ENCODE measurements around the gene GSC.

Gene GSC

DNA sequence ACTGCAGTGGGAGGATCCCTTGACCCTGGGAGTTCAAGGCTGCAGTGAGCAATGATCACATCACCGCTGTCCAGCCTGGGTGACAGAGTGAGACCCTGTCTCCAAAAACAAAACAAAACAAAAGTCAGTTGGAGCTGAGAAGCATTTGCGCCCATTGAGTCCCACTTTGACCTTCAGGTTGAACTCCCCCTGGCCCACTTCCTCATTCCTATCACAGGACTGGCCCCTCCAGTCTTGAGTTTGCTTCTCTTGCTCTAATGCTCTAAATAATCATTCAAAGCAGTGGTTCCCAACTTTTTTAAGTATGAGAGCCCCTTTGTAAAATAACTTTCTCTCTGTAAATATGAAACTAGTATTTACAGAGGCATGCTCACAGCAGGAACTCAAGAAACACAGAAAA is 28.0 kb upstream of the GSC start:
- H3K27ac ChIP-seq = no peak overlapping the region
- no peaks in the 10 kb centered on the region for H3K27me3 ChIP-seq (replicated peaks)
- H3K4me3 ChIP-seq (ENCODE audit: low read depth, low read length) = no peak overlapping the region
- TF ChIP-seq, protein P1, sequence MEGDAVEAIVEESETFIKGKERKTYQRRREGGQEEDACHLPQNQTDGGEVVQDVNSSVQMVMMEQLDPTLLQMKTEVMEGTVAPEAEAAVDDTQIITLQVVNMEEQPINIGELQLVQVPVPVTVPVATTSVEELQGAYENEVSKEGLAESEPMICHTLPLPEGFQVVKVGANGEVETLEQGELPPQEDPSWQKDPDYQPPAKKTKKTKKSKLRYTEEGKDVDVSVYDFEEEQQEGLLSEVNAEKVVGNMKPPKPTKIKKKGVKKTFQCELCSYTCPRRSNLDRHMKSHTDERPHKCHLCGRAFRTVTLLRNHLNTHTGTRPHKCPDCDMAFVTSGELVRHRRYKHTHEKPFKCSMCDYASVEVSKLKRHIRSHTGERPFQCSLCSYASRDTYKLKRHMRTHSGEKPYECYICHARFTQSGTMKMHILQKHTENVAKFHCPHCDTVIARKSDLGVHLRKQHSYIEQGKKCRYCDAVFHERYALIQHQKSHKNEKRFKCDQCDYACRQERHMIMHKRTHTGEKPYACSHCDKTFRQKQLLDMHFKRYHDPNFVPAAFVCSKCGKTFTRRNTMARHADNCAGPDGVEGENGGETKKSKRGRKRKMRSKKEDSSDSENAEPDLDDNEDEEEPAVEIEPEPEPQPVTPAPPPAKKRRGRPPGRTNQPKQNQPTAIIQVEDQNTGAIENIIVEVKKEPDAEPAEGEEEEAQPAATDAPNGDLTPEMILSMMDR (IDR thresholded peaks at IDR 0.05; ENCODE audit: low read depth, low read length, missing control alignments) = no peak
- DNase-seq = no peak
- in situ Hi-C loops (cut with HindIII; ENCODE audit: low pct_ligation_motif_present, low sequenced_read_pairs) = no loop called here
- no peaks in the 10 kb centered on the region for H3K36me3 ChIP-seq (replicated peaks)

DNA sequence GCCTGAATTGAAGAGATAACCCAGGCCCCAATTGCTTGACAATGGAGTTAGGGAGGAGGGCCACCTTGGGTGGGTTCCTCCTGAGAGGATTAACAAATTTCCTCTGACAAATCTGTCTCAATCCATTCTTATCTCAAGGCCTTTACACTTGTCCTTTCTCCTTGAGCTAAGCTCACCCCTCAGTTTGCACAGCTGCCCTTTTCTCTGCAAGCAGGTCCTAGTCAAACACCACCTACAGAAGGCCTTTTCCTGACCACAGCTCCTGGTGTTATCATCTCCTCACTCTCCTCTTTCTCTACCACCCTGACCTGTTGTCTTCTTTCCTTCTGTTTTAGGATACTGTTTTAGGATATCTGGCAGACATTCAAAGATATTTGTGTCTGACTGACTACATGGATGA is 26.4 kb upstream of the GSC start:
- no peak for DNase-seq
- in situ Hi-C loops (cut with HindIII; ENCODE audit: low pct_ligation_motif_present, low sequenced_read_pairs) = no loop called here
- Histone ChIP-seq H3K27ac (no peak overlapping the region), H3K27me3 (replicated peaks) (no peaks in the 10 kb centered on the region), H3K4me3 (ENCODE audit: low read depth, low read length) (no peak overlapping the region), H3K36me3 (replicated peaks) (no peaks in the 10 kb centered on the region)
- TF ChIP-seq, protein P1 (IDR thresholded peaks at IDR 0.05; ENCODE audit: low read depth, low read length, missing control alignments) = no peak

DNA sequence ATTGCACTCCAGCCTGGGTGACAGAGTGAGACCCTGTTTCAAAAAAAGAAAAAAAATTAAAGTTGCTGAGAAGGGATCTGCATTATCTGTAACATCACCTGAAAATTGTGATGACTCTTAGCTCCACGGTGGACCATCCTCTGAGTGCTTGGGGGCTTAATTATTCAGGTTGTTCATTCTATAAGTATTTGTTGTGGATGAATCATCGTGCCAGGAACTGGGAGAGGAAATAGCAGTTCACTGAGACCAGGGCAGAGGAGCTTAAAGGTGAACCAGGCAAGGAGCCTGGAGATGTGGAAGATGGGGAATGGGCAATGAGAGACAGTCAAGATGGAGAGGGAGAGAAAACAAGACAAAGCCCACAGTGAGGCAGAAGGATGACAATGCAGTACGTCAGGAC is 25.5 kb upstream of the GSC start:
- TF ChIP-seq, protein P1 (IDR thresholded peaks at IDR 0.05; ENCODE audit: low read depth, low read length, missing control alignments) = no peak
- H3K4me3 ChIP-seq (ENCODE audit: low read depth, low read length) = no peak overlapping the region
- H3K27ac ChIP-seq = no peak overlapping the region
- DNase-seq = no peak
- in situ Hi-C loops (cut with HindIII; ENCODE audit: low pct_ligation_motif_present, low sequenced_read_pairs) = no loop called here
- no peaks in the 10 kb centered on the region for H3K27me3 ChIP-seq (replicated peaks)
- no peaks in the 10 kb centered on the region for H3K36me3 ChIP-seq (replicated peaks)

DNA sequence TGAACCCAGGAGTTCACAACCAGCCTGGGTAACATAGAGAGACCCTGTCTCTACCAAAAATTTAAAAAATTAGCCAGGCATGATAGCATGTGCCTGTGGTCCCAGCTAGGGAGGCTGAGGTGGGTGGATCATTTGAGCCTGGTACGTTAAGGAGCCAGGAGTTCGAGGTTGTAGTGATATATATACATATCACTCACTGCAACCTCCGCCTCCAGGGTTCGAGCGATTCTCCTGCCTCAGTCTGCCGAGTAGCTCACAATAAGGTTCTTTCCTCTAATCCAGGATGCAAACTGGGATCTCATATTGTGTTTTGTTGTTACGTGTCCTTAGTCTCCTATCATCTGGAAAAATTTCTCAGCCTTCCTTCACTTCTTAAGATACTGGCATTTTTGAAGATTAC is 24.0 kb upstream of the GSC start:
- in situ Hi-C loops (cut with HindIII; ENCODE audit: low pct_ligation_motif_present, low sequenced_read_pairs) = no loop called here
- no peak overlapping the region for H3K27ac ChIP-seq
- no peak for DNase-seq
- H3K4me3 ChIP-seq (ENCODE audit: low read depth, low read length) = no peak overlapping the region
- H3K36me3 ChIP-seq (replicated peaks) = no peaks in the 10 kb centered on the region
- TF ChIP-seq, protein P1 (IDR thresholded peaks at IDR 0.05; ENCODE audit: low read depth, low read length, missing control alignments) = no peak
- H3K27me3 ChIP-seq (replicated peaks) = no peaks in the 10 kb centered on the region

DNA sequence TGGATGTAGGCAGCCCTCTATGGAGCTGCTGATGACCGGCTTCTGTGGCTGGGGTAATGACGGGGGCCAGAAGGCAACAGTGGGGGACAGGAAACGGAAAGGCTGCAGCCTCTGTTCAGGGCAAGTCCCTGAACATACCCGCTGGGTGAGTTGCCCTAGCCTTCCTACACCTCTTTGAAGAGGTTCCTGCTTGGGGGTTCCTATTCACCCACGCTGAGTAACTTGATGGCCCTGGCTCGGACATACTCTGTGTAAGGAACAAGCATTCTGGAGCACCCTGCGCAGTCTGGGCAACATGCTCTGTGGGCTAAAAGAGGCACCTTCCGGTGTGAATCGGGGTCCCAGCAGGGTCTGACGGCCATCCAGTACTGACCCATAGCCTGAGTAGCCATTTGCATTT is 17.7 kb upstream of the GSC start:
- in situ Hi-C loops (cut with HindIII; ENCODE audit: low pct_ligation_motif_present, low sequenced_read_pairs) = no loop called here
- no peaks in the 10 kb centered on the region for H3K27me3 ChIP-seq (replicated peaks)
- no peak overlapping the region for H3K4me3 ChIP-seq (ENCODE audit: low read depth, low read length)
- no peak for DNase-seq
- TF ChIP-seq, protein P1 (IDR thresholded peaks at IDR 0.05; ENCODE audit: low read depth, low read length, missing control alignments) = no peak
- H3K27ac ChIP-seq = no peak overlapping the region
- H3K36me3 ChIP-seq (replicated peaks) = no peaks in the 10 kb centered on the region

DNA sequence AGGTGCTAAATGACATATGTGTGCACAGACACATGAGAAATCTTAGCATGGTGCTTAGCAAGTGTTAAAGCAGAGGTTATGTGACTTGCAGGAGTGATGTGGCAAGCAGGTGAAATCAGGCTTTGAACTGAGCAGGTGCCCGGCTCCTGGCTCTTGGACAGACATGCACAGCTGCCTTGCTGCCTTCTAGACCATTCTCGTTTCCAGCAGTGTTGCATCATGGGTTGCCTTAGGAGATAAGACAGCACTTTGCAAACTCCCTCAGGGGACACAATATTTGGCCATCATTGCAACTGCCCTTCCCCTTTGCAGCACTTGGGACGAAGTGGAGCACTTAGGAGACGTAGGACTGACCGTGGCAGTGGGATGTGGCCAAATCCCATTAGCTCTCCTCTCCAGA is 17.2 kb upstream of the GSC start:
- Histone ChIP-seq H3K36me3 (replicated peaks) (no peaks in the 10 kb centered on the region), H3K27ac (no peak overlapping the region), H3K4me3 (ENCODE audit: low read depth, low read length) (no peak overlapping the region), H3K27me3 (replicated peaks) (no peaks in the 10 kb centered on the region)
- TF ChIP-seq, protein P1 (IDR thresholded peaks at IDR 0.05; ENCODE audit: low read depth, low read length, missing control alignments) = no peak
- DNase-seq = no peak
- in situ Hi-C loops (cut with HindIII; ENCODE audit: low pct_ligation_motif_present, low sequenced_read_pairs) = no loop called here

All from brain microvascular endothelial cell (primary cell).